ENCODE measurements around the gene HMGXB3.

Gene HMGXB3

DNA sequence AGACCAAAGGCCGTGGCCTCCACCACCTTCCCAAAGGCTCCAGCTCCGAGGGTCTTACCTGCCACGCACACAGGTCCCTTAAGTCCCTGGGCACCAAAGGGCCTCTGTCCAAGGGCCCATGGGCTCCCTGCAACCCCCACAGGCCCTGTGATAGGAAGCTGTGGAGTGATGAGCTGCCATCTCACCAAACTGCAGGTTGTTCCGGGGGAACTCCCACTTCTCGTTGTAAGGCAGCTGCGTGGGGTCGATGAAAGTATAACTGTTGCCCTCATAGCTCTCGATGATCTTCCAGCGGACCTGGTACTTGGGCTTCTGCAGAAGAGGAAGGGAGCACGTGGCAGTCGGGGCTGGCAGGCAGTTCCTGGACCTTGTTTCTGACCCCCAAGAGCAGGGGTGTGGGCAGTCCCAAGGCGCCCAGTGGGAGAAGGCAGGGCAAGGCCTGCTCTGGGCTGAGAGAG, 61.0 kb downstream of the HMGXB3 start:
- no peak overlapping the region for H3K9ac ChIP-seq (ENCODE audit: low read length)
- no peak overlapping the region for H3K4me2 ChIP-seq (ENCODE audit: low read length)

DNA sequence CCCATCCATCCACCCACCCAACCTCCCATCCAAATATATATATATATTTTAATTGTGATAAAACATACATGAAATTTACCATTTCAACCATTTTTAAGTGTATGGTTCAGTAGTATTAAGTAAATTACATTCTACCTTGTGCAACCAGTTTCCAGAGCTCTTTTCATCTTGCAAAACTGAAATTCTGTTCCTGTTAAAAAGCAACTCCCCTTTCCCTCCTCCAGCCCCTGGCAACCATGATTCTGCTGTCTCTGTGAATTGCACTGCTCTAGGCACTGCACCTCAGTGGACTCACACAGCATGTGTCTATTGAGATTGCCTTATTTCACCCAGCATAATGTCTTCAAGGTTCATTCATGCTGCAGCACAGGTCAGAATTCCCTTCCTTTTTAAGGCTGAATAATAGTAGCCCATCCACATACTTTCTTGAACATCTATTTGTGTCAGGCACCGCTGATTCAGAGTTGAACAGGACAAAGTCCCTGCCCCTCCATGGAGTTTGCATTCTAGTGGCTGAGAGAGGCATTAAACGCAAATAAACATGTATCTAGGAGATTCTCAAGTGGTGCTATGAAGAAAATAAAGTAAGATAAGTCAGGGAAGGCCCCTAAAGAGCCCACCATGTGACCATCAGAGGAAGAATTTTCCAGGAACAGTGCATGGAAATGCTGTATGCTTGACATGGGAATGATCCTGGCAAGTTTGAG, 61.8 kb downstream of the HMGXB3 start:
- Histone ChIP-seq H3K79me2 (ENCODE audit: low read length) (no peaks in the 10 kb centered on the region), H3K4me3 (ENCODE audit: low read length) (no peak overlapping the region), H3K9ac (ENCODE audit: low read length) (no peak overlapping the region), H3K9me3 (ENCODE audit: insufficient read depth, low read length) (no peaks in the 10 kb centered on the region), H3K27me3 (ENCODE audit: low read depth, low read length) (no peaks in the 10 kb centered on the region), H3K27ac (ENCODE audit: low read length) (no peak overlapping the region), H3K4me2 (ENCODE audit: low read length) (no peak overlapping the region), H2AFZ (ENCODE audit: low read depth, low read length) (no peak overlapping the region), H3K4me1 (ENCODE audit: low read length) (peaks cover 7% of the 10 kb centered on the region), H4K20me1 (ENCODE audit: insufficient read depth, low read length) (no peaks in the 10 kb centered on the region), H3K36me3 (replicated peaks; ENCODE audit: low read depth, low read length) (no peaks in the 10 kb centered on the region)
- TF ChIP-seq EZH2phosphoT487 (IDR thresholded peaks at IDR 0.05; ENCODE audit: low read depth), result no peak
- TF ChIP-seq, protein P1, sequence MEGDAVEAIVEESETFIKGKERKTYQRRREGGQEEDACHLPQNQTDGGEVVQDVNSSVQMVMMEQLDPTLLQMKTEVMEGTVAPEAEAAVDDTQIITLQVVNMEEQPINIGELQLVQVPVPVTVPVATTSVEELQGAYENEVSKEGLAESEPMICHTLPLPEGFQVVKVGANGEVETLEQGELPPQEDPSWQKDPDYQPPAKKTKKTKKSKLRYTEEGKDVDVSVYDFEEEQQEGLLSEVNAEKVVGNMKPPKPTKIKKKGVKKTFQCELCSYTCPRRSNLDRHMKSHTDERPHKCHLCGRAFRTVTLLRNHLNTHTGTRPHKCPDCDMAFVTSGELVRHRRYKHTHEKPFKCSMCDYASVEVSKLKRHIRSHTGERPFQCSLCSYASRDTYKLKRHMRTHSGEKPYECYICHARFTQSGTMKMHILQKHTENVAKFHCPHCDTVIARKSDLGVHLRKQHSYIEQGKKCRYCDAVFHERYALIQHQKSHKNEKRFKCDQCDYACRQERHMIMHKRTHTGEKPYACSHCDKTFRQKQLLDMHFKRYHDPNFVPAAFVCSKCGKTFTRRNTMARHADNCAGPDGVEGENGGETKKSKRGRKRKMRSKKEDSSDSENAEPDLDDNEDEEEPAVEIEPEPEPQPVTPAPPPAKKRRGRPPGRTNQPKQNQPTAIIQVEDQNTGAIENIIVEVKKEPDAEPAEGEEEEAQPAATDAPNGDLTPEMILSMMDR (IDR thresholded peaks at IDR 0.05; ENCODE audit: low read depth, low read length), result no peak

More for the DNA sequence above, 61.0 kb downstream of the HMGXB3 start:
- H3K4me3 ChIP-seq (ENCODE audit: low read length), result no peak overlapping the region
- no peaks in the 10 kb centered on the region for H3K9me3 ChIP-seq (ENCODE audit: insufficient read depth, low read length)
- H3K36me3 ChIP-seq (replicated peaks; ENCODE audit: low read depth, low read length), result no peaks in the 10 kb centered on the region
- no peak overlapping the region for H3K27ac ChIP-seq (ENCODE audit: low read length)
- no peaks in the 10 kb centered on the region for H3K27me3 ChIP-seq (ENCODE audit: low read depth, low read length)
- H3K79me2 ChIP-seq (ENCODE audit: low read length), result no peaks in the 10 kb centered on the region
- H4K20me1 ChIP-seq (ENCODE audit: insufficient read depth, low read length), result no peaks in the 10 kb centered on the region
- H2AFZ ChIP-seq (ENCODE audit: low read depth, low read length), result no peak overlapping the region
- peaks cover 7% of the 10 kb centered on the region for H3K4me1 ChIP-seq (ENCODE audit: low read length)
- no peak for TF ChIP-seq EZH2phosphoT487 (IDR thresholded peaks at IDR 0.05; ENCODE audit: low read depth)
- TF ChIP-seq, protein P1 (IDR thresholded peaks at IDR 0.05; ENCODE audit: low read depth, low read length), result no peak

DNA sequence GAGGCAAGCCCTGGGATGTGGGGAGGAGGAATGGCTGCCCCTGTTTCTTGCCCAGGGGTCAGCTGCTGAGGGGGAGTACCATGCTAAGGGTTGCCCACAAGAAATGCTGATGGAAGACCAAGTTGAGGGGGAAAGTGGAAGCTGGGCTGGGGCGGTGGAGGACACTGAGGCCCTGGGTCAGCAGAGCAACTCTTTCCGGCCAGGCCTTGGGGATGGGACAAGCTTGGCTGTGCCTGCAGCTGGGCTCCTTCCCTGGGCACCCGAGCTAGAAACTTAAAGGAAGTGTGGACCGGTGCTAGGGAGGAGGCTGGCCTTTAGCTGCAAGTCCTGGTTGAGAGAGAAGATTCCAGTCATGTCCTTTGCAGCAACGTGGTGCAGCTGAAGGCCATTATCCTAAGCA, 63.1 kb downstream of the HMGXB3 start:
- Histone ChIP-seq H3K4me2 (ENCODE audit: low read length) (no peak overlapping the region), H3K36me3 (replicated peaks; ENCODE audit: low read depth, low read length) (no peaks in the 10 kb centered on the region), H3K79me2 (ENCODE audit: low read length) (no peaks in the 10 kb centered on the region), H3K4me1 (ENCODE audit: low read length) (peaks cover 3% of the 10 kb centered on the region), H3K9ac (ENCODE audit: low read length) (no peak overlapping the region), H2AFZ (ENCODE audit: low read depth, low read length) (no peak overlapping the region), H3K4me3 (ENCODE audit: low read length) (no peak overlapping the region), H4K20me1 (ENCODE audit: insufficient read depth, low read length) (no peaks in the 10 kb centered on the region), H3K27ac (ENCODE audit: low read length) (no peak overlapping the region), H3K9me3 (ENCODE audit: insufficient read depth, low read length) (no peaks in the 10 kb centered on the region), H3K27me3 (ENCODE audit: low read depth, low read length) (no peaks in the 10 kb centered on the region)
- TF ChIP-seq, protein P1 (IDR thresholded peaks at IDR 0.05; ENCODE audit: low read depth, low read length), result no peak
- TF ChIP-seq EZH2phosphoT487 (IDR thresholded peaks at IDR 0.05; ENCODE audit: low read depth), result no peak

- no peak overlapping the region for H3K27ac ChIP-seq (ENCODE audit: low read length)
- no peak overlapping the region for H3K4me2 ChIP-seq (ENCODE audit: low read length)
- no peaks in the 10 kb centered on the region for H3K36me3 ChIP-seq (replicated peaks; ENCODE audit: low read depth, low read length)
- no peaks in the 10 kb centered on the region for H3K79me2 ChIP-seq (ENCODE audit: low read length)
- H3K9me3 ChIP-seq (ENCODE audit: insufficient read depth, low read length), result no peaks in the 10 kb centered on the region
- no peaks in the 10 kb centered on the region for H4K20me1 ChIP-seq (ENCODE audit: insufficient read depth, low read length)
- no peak overlapping the region for H3K9ac ChIP-seq (ENCODE audit: low read length)
- H2AFZ ChIP-seq (ENCODE audit: low read depth, low read length), result no peak overlapping the region
- H3K27me3 ChIP-seq (ENCODE audit: low read depth, low read length), result no peaks in the 10 kb centered on the region
- no peak for TF ChIP-seq EZH2phosphoT487 (IDR thresholded peaks at IDR 0.05; ENCODE audit: low read depth)
- TF ChIP-seq, protein P1 (IDR thresholded peaks at IDR 0.05; ENCODE audit: low read depth, low read length), result no peak
- H3K4me3 ChIP-seq (ENCODE audit: low read length), result no peak overlapping the region
- H3K4me1 ChIP-seq (ENCODE audit: low read length), result no peaks in the 10 kb centered on the region
Measured at GRCh38 chr5:150064681-150065220, 64.2 kb downstream of the HMGXB3 start.
